ENCODE measurements around the gene LYRM4.

LYRM4 gene

DNA sequence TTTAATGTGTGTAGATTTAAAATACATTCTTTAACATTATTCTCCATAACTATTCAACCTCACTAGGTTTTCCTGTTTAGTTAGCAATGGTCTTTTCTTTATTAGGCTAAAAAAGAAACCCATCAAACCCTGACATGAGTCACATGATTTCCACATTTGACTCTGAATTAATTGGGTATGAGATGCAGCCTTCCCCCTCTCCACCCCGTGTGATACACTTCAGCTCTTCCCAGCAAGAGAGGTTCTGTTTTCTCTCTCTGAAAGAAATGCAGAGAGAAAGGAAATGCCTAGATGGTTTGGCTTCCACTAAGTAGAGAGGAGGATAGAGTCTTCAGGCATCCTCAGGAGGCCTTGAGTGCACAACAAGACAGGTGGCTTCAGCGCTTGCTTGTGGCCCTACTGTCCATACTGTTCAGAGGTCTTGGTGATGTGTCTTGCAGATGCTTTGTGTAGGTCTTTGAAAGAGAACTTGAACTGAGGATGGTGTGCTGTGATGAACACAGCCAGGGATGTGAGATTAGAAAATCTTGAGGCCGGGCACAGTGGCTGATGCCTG is 17.9 kb upstream of the LYRM4 start:
- TF ChIP-seq, protein P1, sequence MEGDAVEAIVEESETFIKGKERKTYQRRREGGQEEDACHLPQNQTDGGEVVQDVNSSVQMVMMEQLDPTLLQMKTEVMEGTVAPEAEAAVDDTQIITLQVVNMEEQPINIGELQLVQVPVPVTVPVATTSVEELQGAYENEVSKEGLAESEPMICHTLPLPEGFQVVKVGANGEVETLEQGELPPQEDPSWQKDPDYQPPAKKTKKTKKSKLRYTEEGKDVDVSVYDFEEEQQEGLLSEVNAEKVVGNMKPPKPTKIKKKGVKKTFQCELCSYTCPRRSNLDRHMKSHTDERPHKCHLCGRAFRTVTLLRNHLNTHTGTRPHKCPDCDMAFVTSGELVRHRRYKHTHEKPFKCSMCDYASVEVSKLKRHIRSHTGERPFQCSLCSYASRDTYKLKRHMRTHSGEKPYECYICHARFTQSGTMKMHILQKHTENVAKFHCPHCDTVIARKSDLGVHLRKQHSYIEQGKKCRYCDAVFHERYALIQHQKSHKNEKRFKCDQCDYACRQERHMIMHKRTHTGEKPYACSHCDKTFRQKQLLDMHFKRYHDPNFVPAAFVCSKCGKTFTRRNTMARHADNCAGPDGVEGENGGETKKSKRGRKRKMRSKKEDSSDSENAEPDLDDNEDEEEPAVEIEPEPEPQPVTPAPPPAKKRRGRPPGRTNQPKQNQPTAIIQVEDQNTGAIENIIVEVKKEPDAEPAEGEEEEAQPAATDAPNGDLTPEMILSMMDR (IDR thresholded peaks at IDR 0.05; ENCODE audit: insufficient read depth, low read length, missing control alignments): no peak
- CTCF ChIA-PET: no interaction called here
- POLR2A ChIA-PET: no interaction called here
- no peak overlapping the region for H3K4me3 ChIP-seq (ENCODE audit: low read depth, low read length)
- no peak for DNase-seq (ENCODE audit: low read depth, low spot score)

DNA sequence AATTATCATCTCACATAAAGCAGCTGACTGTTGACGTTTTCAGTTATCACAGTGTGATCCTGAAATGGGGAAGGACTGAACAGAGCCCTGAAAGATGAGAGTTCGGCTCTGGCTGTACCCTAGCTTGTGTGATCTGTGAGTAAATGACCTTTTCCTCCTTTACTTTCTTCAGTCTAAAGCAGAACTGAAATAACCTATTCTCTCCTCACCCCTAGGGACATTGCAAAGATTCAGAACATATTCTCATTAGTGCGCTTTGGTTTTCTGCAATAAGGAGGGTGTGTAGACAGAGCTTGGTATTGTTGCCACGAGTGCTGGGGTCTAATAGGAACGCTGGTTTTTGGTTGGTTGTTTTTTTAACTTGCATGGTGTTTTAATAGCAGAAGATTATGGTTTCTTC is 17.3 kb upstream of the LYRM4 start:
- TF ChIP-seq, protein P1 (IDR thresholded peaks at IDR 0.05; ENCODE audit: insufficient read depth, low read length, missing control alignments): no peak
- ChIA-PET CTCF (no interaction called here), POLR2A (no interaction called here)
- no peak overlapping the region for H3K4me3 ChIP-seq (ENCODE audit: low read depth, low read length)
- DNase-seq (ENCODE audit: low read depth, low spot score): no peak

DNA sequence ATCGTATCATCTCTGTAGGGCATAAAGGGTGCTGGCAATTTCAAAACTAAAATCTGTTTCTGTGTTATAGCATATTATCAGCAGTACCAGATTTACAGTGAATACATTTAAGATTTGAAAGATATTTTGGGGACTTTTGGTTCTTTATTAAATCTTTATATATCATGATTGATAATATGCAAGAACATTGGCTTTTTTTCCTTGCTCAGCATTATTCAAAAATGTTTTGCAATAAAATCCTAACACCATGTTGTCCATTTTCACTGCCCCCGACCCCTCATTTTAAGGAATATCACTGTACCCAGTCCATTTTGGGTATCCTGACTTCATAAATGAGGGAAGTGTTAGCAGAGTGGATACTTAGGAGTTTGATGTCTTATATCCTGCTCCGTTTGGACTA is 16.8 kb upstream of the LYRM4 start:
- no peak for DNase-seq (ENCODE audit: low read depth, low spot score)
- POLR2A ChIA-PET: no interaction called here
- TF ChIP-seq, protein P1 (IDR thresholded peaks at IDR 0.05; ENCODE audit: insufficient read depth, low read length, missing control alignments): no peak
- CTCF ChIA-PET: interaction anchor here (1.1 kb wide), 1 partner anchor 16 kb away, joined by 3 read pairs; the partner anchor contains the start of gene FARS2
- H3K4me3 ChIP-seq (ENCODE audit: low read depth, low read length): no peak overlapping the region

DNA sequence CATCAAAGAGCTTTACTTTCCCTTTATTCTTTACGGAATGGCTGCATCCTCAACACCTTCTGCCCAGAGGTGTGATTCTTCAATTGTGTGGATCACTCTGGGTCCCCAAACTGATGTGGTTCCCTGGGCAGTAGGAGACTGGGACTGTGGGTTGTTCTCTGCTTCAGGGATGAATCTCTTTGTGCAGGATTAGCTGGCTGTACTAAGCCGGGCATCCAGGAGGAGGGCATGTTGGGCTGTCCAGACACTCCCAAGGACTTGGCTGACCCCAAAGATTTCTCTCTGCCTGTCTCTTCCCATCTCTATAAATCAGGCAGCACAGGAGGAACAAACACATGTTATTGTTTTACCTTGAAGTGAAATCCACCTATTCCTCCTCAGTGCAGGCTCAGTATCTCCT is 15.8 kb upstream of the LYRM4 start:
- ChIA-PET POLR2A (no interaction called here), CTCF (interaction anchor here (1.1 to 2.3 kb wide), 3 partner anchors 11 to 133 kb away, joined by 3 to 13 read pairs (median 6); partner anchors contain the start of gene FARS2)
- TF ChIP-seq, protein P1 (IDR thresholded peaks at IDR 0.05; ENCODE audit: insufficient read depth, low read length, missing control alignments): no peak
- no peak for DNase-seq (ENCODE audit: low read depth, low spot score)
- H3K4me3 ChIP-seq (ENCODE audit: low read depth, low read length): no peak overlapping the region

DNA sequence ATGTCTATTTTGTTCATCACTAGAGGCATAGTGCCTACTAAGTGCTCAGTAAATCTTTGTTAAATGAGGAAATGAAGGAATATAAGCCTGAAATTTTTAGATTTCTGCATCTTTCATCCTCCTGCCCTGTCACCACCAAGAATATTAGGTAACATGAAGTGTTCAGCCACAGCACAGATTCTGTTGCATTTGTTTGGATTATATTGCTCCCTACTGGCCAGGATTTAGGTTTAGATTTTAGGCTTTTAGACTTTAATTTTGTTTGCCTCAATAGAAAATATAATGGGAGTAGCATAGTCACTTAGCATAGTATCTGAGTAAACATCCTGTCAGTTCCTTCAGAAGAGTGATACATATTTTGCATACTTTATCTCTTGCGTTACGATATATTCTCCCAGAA is 14.7 kb upstream of the LYRM4 start:
- CTCF ChIA-PET: interaction anchor here (0.9 to 2.3 kb wide), 3 partner anchors 12 to 132 kb away, joined by 3 to 13 read pairs (median 6); no protein-coding TSS in a partner anchor
- H3K4me3 ChIP-seq (ENCODE audit: low read depth, low read length): no peak overlapping the region
- POLR2A ChIA-PET: no interaction called here
- TF ChIP-seq, protein P1 (IDR thresholded peaks at IDR 0.05; ENCODE audit: insufficient read depth, low read length, missing control alignments): no peak
- no peak for DNase-seq (ENCODE audit: low read depth, low spot score)

DNA sequence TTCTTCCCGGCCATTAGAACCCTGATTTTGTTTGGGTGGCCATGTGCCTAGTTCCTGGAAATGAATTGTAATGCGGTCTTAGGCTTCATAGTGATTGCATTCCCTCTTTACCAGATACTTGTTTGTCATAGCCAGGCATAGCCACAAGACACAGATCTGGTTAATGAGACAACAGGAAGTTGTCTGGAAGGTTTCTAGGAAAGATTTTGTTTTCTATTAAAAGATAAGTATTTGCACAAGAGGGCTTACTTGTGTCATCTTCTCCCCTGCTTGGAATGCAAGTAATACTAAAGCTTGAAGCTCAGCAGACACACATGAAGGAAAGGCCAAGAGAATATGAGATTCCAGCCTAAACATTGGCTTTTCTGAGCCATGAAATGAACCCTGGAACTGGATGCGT is 13.5 kb upstream of the LYRM4 start:
- DNase-seq (ENCODE audit: low read depth, low spot score): no peak
- TF ChIP-seq, protein P1 (IDR thresholded peaks at IDR 0.05; ENCODE audit: insufficient read depth, low read length, missing control alignments): no peak
- ChIA-PET CTCF (interaction anchor here (2.3 kb wide), 1 partner anchor 131 kb away, joined by 13 read pairs; no protein-coding TSS in a partner anchor), POLR2A (no interaction called here)
- no peak overlapping the region for H3K4me3 ChIP-seq (ENCODE audit: low read depth, low read length)

All from AG04449 (cell line).